ENCODE data around the gene SLF2. TPM values are rescaled to one million over a fixed set of nuclear protein-coding genes. Genes with fewer than 3 reads are reported as not detected.
A peak's percentile ranks its signal among the peaks of the same experiment; 100 is the strongest.

SLF2 gene
- total and polyA plus RNA-seq, 9 of the 15 experiments (the other 6 are each of a cell fraction or from before 2014, with no cell fraction given), result 1.7 to 18.4 (median 7.8) TPM

- TF ChIP-seq AFF1 (IDR thresholded peaks at IDR 0.05; ENCODE audit: low read depth in 1 of 2, partially characterized antibody in 2 of 2), result peak in 1 of 2 experiments; percentile 92
- no peak for TF ChIP-seq KHSRP (IDR thresholded peaks at IDR 0.05)
- no peak for TF ChIP-seq BRD4 (IDR thresholded peaks at IDR 0.05)
- TF ChIP-seq POLR2A (conservative IDR thresholded peaks at IDR 0.05), result peak; percentile 78
- no peak for TF ChIP-seq ID3 (CRISPR knock-in tag; IDR thresholded peaks at IDR 0.05)
- TF ChIP-seq ID3 (tag; IDR thresholded peaks at IDR 0.05), result 0 out of 2 replicates have a peak, but pooled peaks have one; percentile 9
- peak; percentile 72 for TF ChIP-seq CCNT2 (IDR thresholded peaks at IDR 0.05; ENCODE audit: borderline replicate concordance, extremely low read depth, insufficient read length, low read depth, low read length)
- TF ChIP-seq BHLHE40 (IDR thresholded peaks at IDR 0.05; ENCODE audit: low read length), result peak; percentile 79
- no peak for TF ChIP-seq U2AF2 (optimal IDR thresholded peaks at IDR 0.05; ENCODE audit: low read depth, low read length)
- TF ChIP-seq ZNF407 (IDR thresholded peaks at IDR 0.05; ENCODE audit: low read depth), result no peak
- TF ChIP-seq ZNF79 (CRISPR knock-in tag; IDR thresholded peaks at IDR 0.05; ENCODE audit: low read depth), result no peak
- TF ChIP-seq ZSCAN32 (CRISPR knock-in tag; IDR thresholded peaks at IDR 0.05), result no peak
These were observed at the start of gene SLF2 (continued) for GRCh38 chr10:100912605-100913469.
